CD4-positive, alpha-beta T cell treated with Interleukin-10 for 1 hour (primary cell): ENCODE results near the gene MARCHF11.

Experiments used
- DNase-seq: peaks from one replicate; pipeline ENCODE4 v3.0.0-alpha.2; 2020

MARCHF11 gene

DNA sequence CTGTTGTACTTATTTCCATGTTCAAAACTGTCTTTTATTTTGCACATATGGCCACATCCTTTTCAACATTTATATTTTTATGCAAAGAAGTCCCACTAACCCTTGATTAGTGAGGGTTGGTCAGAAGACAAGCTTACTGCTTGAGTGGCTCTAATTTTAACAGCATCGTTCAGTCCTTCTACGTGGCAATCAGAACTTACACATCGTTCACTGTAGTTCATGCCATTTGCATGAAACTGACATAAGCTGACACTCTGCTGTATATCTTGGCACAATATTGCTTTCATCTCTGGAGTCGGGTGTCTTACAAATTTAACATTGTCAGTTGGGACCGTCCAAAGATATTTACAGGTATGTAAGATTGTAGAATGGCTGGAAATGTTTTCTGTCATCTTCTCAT, 50.6 kb downstream of the MARCHF11 start:
- no peak for DNase-seq

DNA sequence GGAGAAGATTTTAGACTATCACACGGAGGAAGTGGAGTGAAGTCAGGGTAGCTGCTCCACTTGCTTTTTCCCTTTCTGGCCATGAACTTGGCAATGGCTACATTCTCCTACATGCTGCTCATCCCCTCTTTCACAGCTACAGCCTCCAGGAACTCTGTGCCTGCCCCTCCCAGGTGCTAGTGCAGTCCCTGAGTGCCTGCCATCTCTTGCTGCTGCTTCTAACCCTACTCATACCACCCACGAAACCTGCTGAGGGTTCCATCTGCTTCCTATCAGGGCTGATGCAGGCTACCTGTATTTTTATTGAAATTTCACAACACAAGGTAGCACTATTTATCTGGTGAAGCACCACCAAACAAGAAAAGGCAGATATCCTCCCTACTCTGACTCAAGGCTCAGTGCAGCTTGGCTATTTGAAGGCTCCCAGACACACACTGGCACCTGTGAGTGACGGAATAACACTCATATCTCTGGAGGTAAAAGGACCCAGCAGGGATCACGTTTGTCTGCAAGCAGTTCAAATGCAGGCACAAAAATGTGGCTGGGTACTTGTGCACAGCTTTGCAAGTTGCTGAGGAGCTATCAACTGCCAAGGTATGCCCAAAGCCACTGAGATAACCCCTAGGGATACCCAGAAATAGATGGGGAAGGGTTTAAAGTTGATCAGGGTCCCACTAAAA, 51.6 kb downstream of the MARCHF11 start:
- no peak for DNase-seq

DNA sequence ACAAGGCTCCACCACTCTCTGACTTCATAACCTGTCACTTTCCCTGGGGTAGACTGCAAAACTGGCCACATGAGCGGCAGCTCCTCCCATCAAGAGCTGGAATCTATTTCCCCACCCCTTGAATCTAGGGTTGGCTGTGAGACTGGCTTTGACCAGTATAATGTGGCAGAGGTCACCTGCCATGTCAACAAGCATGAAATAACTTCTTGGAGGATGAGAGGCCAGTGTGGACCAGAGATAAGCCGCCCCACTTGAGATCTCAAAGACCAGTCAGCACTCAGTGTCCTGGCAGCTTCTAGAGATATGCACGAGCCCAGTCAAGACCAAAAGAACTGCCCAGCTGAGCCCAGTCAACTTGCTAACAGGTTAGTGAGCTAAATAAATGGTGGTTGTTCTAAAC, 59.0 kb downstream of the MARCHF11 start:
- DNase-seq = no peak

DNA sequence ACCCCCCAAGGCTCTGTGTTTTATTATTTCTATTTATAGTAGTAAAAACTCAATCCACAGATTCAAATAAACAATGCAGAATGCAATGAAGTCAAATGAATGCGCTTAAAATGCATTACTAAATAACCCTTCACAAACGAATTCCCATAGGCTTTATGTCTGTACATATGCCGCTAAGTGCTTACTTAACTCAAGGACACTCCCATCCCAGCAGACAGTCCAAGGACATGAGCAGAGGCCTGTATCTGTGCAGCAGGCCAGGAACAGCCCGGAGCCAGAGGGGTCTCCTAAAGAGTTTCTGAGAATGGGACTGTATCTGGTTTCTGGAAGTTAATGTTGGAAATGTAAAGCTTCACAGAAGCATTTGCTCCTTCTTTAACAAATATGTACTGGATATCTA, 59.8 kb downstream of the MARCHF11 start:
- no peak for DNase-seq

DNA sequence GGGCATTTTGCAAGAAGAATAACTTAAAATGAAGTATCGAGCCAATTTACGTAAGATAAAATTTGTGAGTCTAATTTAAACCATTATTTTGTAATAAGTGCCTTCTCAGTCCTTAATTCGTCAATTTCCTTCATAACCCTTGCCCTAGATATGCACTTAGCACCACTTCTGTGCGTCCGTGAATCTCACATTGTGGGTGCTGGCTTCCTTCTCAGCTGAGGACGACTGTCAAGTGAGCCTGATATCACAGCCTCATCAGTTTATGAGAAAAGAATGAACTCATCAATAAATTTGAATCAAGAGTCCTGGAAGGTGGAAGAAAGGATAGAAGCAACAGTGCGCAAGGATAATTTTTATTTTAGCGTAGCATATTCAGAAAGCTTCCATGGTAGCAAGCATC, 64.5 kb downstream of the MARCHF11 start:
- DNase-seq = no peak

DNA sequence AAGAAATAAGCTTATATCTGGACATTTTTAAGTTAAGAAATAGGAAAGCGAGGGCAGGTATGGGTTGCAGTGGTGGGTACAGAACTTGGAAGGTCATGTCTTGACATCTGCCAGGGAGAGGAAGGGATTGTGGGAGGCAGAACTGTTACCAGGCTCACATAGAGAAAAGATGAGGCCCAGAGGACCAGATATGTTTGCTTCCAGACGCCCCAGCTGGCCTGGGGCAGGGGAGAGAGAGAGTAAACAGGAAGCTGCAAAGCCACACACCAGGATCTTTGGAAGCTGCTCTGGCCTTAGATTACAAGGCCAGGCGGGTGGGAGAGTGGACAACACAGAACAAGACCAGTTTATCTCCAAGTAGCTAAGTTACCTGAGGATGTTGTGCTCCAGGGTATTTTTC, 71.2 kb downstream of the MARCHF11 start:
- no peak for DNase-seq

DNA sequence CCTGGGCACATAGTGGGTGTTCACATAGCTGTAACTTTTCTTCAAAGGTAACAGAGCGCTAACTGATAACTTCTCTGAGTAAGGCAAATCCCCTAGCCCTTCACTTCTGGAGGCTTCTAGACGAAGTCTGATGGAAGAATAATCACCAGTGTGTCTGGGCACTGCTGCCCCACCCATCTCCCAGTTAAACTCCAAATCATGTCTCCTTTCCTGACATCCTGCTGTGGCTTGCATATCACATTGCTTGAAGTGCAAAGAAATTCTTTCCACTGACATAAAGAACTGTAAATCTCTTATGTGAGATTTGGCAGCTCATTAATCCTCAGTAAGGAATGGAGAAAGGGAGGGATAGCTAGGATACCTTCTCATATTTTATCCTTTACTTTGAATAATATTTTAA, 74.6 kb downstream of the MARCHF11 start:
- DNase-seq = no peak

DNA sequence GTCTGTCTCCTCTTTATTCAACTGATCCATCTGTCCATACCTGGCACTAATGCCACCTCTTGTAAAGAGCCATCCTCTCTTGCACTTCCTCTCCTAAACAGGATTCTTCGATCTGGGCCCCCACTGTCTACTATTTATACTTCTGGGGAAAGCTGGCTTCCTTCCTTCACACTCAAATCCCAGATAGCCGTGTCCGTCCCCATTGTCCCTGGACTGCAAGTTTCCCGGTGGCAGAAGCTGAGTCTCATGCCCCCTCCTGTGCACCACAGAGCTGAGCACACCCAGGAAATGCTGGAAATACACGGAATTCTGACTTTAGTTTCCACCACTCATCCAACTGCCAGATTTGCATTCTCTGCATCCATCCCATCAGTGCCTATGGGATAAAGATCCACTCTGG, 84.0 kb downstream of the MARCHF11 start:
- no peak for DNase-seq

DNA sequence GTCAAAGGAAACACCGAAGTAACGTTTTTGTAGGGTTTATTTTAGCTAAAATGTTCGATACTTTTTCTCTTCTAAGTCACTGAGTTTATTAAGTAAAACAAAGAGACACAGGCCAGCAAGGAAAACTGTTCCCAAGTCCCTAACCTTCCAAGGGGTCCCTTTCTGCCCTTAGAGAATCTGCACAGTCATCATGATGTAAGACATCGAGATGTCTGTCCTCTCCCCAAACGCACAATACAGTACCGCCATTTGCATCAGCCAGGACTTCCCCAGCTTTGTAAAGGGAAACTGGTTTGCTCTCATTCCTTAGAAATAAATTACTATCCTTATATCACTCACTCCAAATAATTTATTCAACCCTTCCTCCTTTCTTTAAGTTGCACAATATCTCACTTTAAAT, 89.3 kb downstream of the MARCHF11 start:
- no peak for DNase-seq

DNA sequence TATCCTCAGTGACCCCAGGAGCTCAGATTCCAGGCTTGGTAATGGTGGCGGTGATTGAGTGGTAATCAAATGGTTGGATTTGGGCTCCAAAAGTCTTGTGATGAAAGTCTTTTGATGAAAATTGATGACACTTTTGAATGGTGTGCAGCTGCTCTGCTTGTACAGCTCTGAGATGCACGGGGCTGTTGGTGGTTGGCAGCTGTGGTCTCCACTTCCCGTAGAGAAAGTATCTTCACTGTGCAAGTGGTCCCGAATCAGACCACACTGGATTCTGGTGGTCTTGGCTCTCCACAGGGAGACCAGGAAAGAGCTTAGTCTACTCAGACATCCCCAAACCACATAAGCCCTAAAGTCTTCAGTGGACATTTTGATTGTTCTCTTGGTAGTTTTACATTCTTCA, 96.6 kb downstream of the MARCHF11 start:
- DNase-seq = no peak

DNA sequence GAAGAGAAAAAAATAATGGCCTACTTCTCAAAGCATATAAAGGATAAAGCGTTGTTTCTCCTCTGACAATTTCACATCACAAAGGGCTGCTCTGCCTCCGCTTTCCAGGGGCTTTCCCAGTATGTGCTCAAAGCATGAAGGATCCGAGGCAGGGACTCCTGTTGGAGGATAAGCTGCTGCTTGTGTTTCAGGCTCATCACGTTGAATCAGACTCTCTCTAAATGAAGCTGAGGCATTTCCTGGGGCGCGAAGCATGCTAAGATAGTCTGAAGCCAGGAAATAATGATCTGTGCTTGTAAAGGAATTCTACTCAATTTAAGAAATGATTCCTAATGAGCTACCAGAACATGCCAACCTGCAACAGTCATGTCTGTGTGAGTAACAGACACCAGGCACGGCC, 97.5 kb downstream of the MARCHF11 start:
- no peak for DNase-seq

DNA sequence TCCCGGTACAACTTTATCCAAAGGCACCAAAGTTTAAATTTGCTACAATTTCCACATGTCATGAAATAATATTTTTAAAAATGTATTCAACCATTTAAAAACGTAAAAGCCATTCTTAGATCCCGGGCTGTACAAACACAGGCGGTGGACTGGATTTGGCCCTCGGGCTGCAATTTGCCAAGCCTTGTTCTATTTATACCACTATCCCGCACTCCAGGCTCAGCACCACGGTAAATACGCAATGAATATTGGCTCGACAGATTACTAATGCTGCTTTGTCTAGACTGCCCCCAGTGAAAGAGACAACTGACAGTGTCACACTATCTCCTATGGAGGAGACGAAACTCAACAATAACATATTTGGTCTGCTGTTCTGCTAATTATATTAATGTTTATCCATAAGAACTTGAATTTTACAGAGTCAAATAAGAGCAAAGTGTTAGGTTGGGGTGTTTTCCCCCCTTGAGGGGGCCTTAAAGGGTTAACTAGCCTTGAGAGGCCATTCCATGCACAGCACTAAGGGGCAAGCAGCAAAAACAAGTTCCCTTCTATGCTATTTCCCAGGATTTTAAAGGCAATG, 98.1 kb downstream of the MARCHF11 start:
- DNase-seq = no peak

DNA sequence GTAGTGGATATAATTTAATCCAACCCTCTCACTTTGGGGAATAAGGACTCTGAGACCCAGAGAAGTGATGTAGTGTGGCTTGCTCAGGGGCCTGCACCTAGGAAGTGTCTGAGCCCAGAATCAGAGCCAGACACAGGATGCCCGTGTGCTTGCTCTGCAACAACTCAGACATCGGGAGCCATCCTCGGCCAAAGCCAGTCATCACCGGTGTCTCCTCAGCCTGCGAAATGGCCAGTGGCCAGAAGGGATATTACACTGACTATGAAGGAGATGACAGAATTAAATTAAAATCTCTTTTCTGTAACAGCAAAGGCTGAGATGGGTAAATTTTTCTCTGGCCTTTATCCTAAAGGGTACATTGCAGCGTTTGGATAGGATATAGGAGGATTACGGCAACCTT, 102.9 kb downstream of the MARCHF11 start:
- DNase-seq = no peak

DNA sequence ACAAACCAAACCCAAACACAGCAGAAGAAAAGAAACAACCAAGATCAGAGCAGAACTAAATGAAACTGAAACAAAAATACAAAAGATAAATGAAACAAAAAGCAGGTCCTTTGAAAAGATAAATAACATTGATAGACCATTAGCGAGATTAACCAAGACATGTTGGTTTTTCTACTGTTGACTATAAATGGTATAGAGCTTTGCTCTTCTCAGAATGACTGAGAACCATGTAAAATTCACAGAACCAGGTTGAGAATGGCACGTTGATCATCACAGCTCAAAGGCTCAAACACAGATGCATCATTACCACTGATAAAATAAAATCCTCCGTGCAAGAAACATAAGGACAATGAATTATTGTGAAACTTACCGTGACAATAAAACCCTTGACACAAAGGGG, 105.2 kb downstream of the MARCHF11 start:
- DNase-seq = no peak

DNA sequence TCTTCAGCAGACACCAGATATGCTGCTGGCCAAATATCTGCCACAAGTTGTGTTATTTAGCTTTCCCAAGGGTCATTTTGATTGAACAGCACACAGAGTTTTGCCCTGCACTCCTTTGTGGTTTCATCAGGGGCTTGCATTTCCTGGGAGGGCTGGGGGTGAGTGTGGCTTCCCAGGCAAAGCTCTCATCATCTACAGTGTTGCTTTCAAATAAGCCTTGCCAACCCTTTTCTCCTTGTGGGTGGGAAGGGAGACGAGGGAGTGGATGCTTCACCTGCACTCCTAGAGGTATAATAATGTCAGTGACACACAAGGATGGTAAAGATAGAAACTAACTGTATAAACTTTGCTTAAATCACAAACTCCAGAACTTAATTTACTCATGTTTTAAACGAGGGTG, 107.0 kb downstream of the MARCHF11 start:
- no peak for DNase-seq

DNA sequence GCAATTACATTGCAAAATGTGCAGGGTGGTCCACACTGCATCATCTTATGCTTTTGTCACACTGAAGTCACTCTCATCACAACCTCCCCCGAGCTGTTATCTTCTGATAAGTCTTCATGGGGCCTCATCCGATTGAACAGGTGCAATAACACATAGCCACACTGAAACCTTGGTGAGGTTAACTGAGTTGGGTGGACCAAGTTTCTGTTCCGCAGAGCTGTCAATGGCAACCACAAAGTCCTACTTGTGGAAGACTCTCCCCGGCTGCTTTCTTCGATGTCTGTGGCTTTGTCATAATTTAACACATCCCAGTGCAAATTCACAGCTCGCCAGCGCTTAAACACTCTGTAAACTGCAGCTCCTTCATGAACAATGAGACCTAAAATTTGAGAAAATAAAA, 112.2 kb downstream of the MARCHF11 start:
- DNase-seq = no peak

DNA sequence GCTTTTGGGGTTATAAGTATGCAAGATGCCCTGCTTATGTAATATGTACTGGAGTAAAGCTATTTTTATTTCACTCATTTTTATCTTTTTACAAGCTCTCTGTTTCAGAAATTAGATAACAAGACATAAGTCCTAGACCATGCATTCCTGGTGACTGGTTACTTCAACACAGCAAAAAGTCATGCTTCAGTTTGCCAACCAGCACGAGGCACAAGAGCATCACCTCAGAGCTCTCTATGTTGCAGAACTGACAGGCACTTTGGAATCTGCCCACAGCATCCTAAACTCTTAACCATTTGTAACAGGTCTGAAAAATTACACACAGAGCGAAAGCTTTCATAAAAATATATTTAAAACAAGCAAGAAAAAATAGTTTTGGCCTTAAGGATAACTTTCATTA, 112.8 kb downstream of the MARCHF11 start:
- DNase-seq = no peak

DNA sequence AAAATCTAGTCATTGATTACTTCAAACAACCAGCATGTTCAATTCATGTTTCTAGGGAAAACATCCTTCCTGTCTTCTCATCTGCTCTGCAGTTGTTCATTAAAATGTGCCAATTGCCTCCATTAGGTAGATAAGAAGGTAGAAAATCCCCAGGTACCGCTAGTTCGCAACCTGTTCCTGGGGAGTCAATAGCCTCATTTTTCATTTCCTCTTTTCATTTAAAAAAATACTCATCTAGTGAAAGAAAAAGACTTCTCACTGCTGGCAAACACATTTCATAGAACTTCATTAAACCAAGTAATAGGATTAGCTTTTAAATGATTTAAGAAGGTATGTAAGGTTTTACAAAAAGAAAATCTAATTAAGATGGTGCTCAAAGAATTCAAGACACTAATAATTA, 113.3 kb downstream of the MARCHF11 start:
- DNase-seq = no peak

DNA sequence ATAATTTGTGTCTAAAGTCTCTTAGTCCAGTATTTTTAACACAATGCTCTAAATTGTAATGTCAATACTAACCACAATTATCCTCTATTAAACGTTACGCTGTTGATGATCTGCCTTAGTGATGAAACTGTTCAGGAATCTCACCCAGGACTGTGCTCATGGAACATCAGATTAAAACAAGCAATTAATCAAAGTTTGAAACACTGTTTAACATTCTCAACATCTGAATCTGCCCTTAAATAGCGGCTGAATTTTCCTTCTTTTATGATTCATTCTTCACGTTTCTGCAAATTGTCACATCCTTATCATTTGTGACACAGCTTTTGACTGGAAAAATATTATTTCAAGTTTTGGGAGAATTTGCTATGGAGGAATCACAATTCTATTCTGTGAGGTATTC, 113.8 kb downstream of the MARCHF11 start:
- DNase-seq = no peak

DNA sequence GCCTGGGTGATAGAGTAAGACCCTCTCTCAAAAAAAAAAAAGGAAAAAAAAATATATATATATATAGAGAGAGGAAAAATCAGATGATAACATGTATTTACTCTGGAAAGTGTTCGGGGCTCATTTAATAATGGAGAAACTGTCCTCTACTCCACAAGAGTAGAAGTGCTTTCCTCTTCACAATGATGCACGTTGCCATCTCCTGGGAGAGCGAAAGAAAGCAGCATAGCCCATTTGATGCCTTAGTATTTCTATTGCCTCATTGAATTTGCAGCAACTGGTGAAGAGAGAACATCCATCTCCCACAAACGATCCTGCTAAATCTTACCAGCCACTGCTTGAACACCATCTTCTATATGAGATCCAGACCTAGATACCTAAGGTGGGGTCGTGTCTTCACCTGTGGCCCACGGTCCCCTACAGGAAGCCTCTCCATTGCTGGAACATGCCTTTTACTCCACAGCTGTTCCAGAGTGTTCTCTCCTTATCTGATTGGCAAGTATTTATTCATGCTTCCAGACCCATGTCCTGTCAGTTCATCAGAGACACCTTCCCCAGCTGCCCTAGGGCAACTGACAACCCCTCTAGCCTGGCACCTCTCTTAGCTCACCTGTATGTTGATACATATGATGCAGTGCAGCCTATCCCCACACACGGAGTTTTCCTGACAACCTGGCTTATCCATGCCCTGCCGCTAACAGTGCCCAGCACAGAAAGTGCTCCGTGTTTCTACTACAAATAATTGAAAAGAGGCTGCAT, 115.3 kb downstream of the MARCHF11 start:
- DNase-seq = no peak

DNA sequence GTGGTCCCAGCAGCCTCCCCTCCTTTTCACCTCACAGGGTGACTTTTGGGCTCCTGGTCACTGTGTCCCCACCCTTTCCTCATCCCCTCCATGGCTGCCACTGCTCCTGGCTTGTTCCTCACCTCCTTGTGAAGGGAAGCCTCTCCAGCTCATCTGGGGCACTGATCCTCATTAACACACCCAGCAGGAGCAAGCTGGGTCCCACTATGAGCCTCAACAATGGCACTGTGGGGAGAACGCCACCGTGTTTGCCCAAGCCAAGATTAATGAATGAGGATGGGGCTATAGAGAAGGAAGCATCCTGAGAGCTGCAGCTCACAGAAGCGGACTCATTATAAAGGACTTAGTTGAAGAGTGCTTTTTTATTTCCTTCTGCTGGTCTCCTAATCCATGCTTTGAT, 118.4 kb downstream of the MARCHF11 start:
- DNase-seq = no peak

DNA sequence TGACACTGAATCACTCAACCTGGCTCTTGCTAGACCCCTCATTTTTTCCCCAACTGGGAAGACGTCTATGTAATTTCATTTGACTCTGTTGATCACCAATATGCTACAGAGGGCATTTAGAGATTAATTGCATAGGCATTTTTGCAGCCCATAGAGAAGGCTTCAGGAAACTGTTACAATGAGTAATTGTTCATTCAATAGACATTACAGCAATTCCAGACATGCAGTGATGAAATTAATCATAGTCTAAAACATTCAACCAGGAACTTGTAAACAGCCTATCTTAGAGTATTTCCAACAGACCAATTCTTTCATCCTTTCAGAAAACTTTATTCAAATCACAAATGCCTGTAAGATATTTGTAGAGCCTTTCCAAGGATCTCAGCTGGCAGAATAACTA, 122.3 kb downstream of the MARCHF11 start:
- DNase-seq = no peak

DNA sequence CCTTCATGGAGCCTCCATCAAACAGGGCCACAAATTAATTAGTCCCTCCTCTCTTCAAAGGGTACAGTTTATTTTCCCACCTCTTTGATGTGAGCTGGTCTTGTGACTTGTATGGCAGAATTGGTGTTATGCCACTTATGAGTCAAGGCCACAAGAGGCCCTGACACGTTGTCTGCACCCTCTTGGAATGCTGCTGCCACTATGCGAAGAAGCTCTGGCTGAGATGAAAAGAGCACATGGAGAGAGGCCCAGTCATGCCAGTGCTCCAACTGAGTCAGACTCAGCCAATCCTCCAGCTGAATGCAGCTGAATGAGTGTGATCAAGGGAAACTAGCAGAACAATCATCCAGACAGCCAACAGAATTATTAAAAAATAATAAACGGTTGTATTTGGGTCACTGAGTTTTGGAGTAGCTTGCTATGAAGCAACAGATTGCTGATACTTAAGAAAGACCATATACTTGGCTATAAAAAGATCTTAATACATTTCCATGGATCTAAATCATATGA, 128.3 kb downstream of the MARCHF11 start:
- no peak for DNase-seq

DNA sequence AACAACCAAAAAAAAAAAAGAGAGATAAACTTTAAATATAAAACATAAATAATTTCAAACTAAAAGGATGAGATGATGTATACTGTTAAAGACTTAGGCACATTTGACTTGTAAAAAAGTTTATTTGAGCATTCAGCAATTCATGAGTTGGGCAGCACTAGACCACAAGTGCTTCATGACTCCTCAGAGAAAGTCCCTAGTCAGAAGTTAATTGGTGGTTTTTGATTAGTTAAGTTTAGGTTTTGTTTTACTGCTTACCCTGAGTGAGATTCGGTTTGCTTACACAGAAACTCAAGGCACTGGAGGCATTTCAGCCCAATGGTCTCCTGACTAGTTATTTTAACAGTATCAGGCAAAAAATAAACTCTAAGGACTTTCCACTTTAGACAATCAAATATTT, 129.2 kb downstream of the MARCHF11 start:
- DNase-seq = no peak
